ENCODE data around the gene SKAP1. TPM values are rescaled to one million over a fixed set of nuclear protein-coding genes. Genes with fewer than 3 reads are reported as not detected.

The SKAP1 gene
- polyA plus RNA-seq, 3 donors: 0.13 to 1.0 (median 0.52) TPM

DNA sequence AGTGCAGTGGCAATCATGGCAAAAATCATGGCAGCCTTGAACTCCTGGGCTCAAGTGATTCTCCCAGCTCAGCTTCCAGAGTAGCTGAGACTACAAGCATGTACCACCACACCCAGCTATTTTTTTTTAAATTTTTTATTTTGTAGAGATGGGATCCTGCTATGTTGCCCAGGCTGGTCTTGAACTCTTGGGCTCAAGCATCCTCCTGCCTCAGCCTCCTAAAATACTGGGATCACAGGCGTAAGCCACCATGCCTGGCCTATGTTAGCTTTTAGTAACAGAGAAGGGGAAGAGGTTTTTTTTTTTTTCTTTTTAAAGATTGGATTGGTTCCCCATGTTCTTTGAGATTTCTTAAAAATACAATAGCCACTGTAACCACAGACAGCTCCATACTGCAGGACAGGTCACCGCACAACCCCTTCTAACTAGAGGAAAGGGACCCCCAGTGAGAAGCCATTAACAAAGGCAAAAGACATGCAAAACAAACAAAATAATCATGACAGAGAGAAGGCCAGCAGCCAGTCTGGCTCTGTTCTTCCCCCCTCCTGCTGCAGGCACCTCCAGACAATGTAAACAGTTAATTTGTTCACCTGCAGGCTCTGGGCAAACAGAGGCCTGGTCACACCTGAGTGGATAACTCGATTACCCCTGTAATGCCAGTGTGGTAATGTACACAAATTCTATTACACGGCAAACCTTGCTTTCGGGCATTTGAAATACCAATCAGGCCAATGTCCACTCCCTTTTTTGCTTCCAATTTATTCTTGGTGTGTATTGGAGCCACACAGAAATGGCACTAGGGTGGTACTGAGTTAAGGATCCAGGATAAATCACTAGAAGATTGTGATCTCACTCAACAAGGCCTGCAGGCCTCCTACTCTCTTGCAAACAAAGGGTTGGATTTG is 269.6 kb downstream of the SKAP1 start:
- H3K79me2 ChIP-seq (ENCODE audit: insufficient read depth, low read length): no peaks in the 10 kb centered on the region
- no peak overlapping the region for H3K27ac ChIP-seq (ENCODE audit: low read depth in 1 of 2, low read length in 2 of 2)
- peaks cover 8 to 17% (median 16%) of the 10 kb centered on the region in 3 donors for H3K27me3 Mint-ChIP-seq (ENCODE audit: low read depth in 3 of 3)
- no peaks in the 10 kb centered on the region for H3K9me3 ChIP-seq (replicated peaks in 1 of 2; ENCODE audit: control insufficient read depth in 1 of 2, insufficient read depth in 1 of 2, low read length in 2 of 2)
- H3K9ac ChIP-seq (ENCODE audit: insufficient read depth, low read length, poor library complexity, severe bottlenecking): no peak overlapping the region
- H4K20me1 ChIP-seq (ENCODE audit: insufficient read depth, low read length): no peaks in the 10 kb centered on the region
- H3K4me3 Mint-ChIP-seq: no peak overlapping the region
- TF ChIP-seq, protein P1, sequence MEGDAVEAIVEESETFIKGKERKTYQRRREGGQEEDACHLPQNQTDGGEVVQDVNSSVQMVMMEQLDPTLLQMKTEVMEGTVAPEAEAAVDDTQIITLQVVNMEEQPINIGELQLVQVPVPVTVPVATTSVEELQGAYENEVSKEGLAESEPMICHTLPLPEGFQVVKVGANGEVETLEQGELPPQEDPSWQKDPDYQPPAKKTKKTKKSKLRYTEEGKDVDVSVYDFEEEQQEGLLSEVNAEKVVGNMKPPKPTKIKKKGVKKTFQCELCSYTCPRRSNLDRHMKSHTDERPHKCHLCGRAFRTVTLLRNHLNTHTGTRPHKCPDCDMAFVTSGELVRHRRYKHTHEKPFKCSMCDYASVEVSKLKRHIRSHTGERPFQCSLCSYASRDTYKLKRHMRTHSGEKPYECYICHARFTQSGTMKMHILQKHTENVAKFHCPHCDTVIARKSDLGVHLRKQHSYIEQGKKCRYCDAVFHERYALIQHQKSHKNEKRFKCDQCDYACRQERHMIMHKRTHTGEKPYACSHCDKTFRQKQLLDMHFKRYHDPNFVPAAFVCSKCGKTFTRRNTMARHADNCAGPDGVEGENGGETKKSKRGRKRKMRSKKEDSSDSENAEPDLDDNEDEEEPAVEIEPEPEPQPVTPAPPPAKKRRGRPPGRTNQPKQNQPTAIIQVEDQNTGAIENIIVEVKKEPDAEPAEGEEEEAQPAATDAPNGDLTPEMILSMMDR (IDR thresholded peaks at IDR 0.05): no peak
- H3K9me3 Mint-ChIP-seq: no peaks in the 10 kb centered on the region
- intact Hi-C loops (cut with micrococcal nuclease): no loop called here
- H3K4me1 Mint-ChIP-seq: peaks cover 14% of the 10 kb centered on the region
- WGBS (ENCODE audit: insufficient coverage): 100% methylated on average over 1 of the region's 5 CpGs
- peaks cover 3 to 11% of the 10 kb centered on the region in 2 donors for H3K27me3 ChIP-seq (ENCODE audit: control insufficient read depth in 2 of 2, insufficient read depth in 2 of 2, low read length in 2 of 2)
- H3K4me2 ChIP-seq (replicated peaks; ENCODE audit: extremely low read depth, low read length, poor library complexity, severe bottlenecking): no peak overlapping the region
- DNase-seq: no peak
- no peak overlapping the region for H3K4me3 ChIP-seq (replicated peaks in 1 of 3; ENCODE audit: low read depth in 2 of 3, low read length in 3 of 3)
- H3K27ac Mint-ChIP-seq: no peak overlapping the region
- no peaks in the 10 kb centered on the region for H3K36me3 Mint-ChIP-seq
- H3K4me1 ChIP-seq (ENCODE audit: control insufficient read depth in 1 of 2, insufficient read depth in 2 of 2, low read length in 2 of 2): no peaks in the 10 kb centered on the region
- H3K36me3 ChIP-seq (replicated peaks in 1 of 2; ENCODE audit: control insufficient read depth in 1 of 2, insufficient read depth in 2 of 2, low read length in 2 of 2): no peaks in the 10 kb centered on the region
- H2AFZ ChIP-seq (ENCODE audit: insufficient read depth, low read depth, low read length, poor library complexity, severe bottlenecking): no peak overlapping the region

- Histone ChIP-seq H3K4me1 (ENCODE audit: control insufficient read depth in 1 of 2, insufficient read depth in 2 of 2, low read length in 2 of 2) (no peaks in the 10 kb centered on the region), H3K27ac (ENCODE audit: low read depth in 1 of 2, low read length in 2 of 2) (no peak overlapping the region), H3K4me3 (replicated peaks in 1 of 3; ENCODE audit: low read depth in 2 of 3, low read length in 3 of 3) (no peak overlapping the region), H3K9ac (ENCODE audit: insufficient read depth, low read length, poor library complexity, severe bottlenecking) (no peak overlapping the region), H3K79me2 (ENCODE audit: insufficient read depth, low read length) (no peaks in the 10 kb centered on the region), H2AFZ (ENCODE audit: insufficient read depth, low read depth, low read length, poor library complexity, severe bottlenecking) (no peak overlapping the region), H3K27me3 (ENCODE audit: control insufficient read depth in 2 of 2, insufficient read depth in 2 of 2, low read length in 2 of 2) (peaks cover 3 to 12% of the 10 kb centered on the region in 2 donors), H3K4me2 (replicated peaks; ENCODE audit: extremely low read depth, low read length, poor library complexity, severe bottlenecking) (no peak overlapping the region), H3K36me3 (replicated peaks in 1 of 2; ENCODE audit: control insufficient read depth in 1 of 2, insufficient read depth in 2 of 2, low read length in 2 of 2) (no peaks in the 10 kb centered on the region), H4K20me1 (ENCODE audit: insufficient read depth, low read length) (no peaks in the 10 kb centered on the region), H3K9me3 (replicated peaks in 1 of 2; ENCODE audit: control insufficient read depth in 1 of 2, insufficient read depth in 1 of 2, low read length in 2 of 2) (no peaks in the 10 kb centered on the region)
- no peak for DNase-seq
- Mint-ChIP-seq H3K9me3 (no peaks in the 10 kb centered on the region), H3K4me1 (peaks cover 14% of the 10 kb centered on the region), H3K27ac (no peak overlapping the region), H3K4me3 (no peak overlapping the region), H3K36me3 (no peaks in the 10 kb centered on the region), H3K27me3 (ENCODE audit: low read depth in 3 of 3) (peaks cover 12 to 24% (median 21%) of the 10 kb centered on the region in 3 donors)
- 88% methylated on average over 3 of the region's 4 CpGs for WGBS (ENCODE audit: insufficient coverage)
- TF ChIP-seq, protein P1 (IDR thresholded peaks at IDR 0.05): no peak
- intact Hi-C loops (cut with micrococcal nuclease): no loop called here
Measured at GRCh38 chr17:48159232-48159631, 270.8 kb downstream of the SKAP1 start.
